GM12864 (cell line): Measurements from ENCODE around the gene NUFIP1.

Experiments used
- DNase-seq: peaks from one replicate; pipeline ENCODE4 v3.0.0-alpha.2; 2011; ENCODE audit warnings: low read depth
- H3K4me3 ChIP-seq: 2 replicates; pipeline ENCODE4 v1.5.1; 2011; ENCODE audit warnings: mild to moderate bottlenecking, low read depth, low read length, control low read depth
- CTCF ChIP-seq: IDR thresholded peaks from 2 replicates; pipeline ENCODE4 v1.5.1; 2011; ENCODE audit warnings: low read depth, mild to moderate bottlenecking, moderate library complexity, low read length, control low read depth, inconsistent platforms; ENCODE audit errors: missing control alignments

NUFIP1 gene

GRCh38 chr13:44908712-44909111 lies 80.6 kb downstream of the NUFIP1 start:
- TF ChIP-seq CTCF: no peak
- DNase-seq: no peak
- H3K4me3 ChIP-seq: no peak overlapping the region

GRCh38 chr13:44908266-44908665 lies 81.0 kb downstream of the NUFIP1 start:
- no peak overlapping the region for H3K4me3 ChIP-seq
- no peak for TF ChIP-seq CTCF
- DNase-seq: no peak

GRCh38 chr13:44906713-44907112 lies 82.6 kb downstream of the NUFIP1 start:
- no peak overlapping the region for H3K4me3 ChIP-seq
- no peak for DNase-seq
- TF ChIP-seq CTCF: no peak

GRCh38 chr13:44906230-44906629 lies 83.0 kb downstream of the NUFIP1 start:
- no peak for DNase-seq
- H3K4me3 ChIP-seq: no peak overlapping the region
- TF ChIP-seq CTCF: no peak

- no peak for TF ChIP-seq CTCF
- H3K4me3 ChIP-seq: no peak overlapping the region
- no peak for DNase-seq
Observed at GRCh38 chr13:44905556-44905955, 83.7 kb downstream of the NUFIP1 start.

- H3K4me3 ChIP-seq: no peak overlapping the region
- TF ChIP-seq CTCF: no peak
- DNase-seq: no peak
Observed at GRCh38 chr13:44904967-44905366, 84.3 kb downstream of the NUFIP1 start.

GRCh38 chr13:44903574-44903985 lies 85.7 kb downstream of the NUFIP1 start:
- no peak for DNase-seq
- no peak for TF ChIP-seq CTCF
- no peak overlapping the region for H3K4me3 ChIP-seq
